AG09319 (cell line): ENCODE results near the gene MAP4.
"Not testable (repeated sequence)": the region's sequence is repeated elsewhere in the genome, so short reads cannot be mapped to it uniquely, and the experiment has no call there.

Experiments
- DNase-seq: peaks from one replicate; pipeline ENCODE4 v3.0.0-alpha.2; 2010; ENCODE audit warnings: low read depth; ENCODE audit errors: extremely low read depth
- TF ChIP-seq, protein P1 (sequence below): IDR thresholded peaks from 2 replicates; pipeline ENCODE4 v1.5.1; 2011; ENCODE audit warnings: low read depth, mild to moderate bottlenecking, inconsistent platforms, low read length, moderate library complexity

The MAP4 gene

DNA sequence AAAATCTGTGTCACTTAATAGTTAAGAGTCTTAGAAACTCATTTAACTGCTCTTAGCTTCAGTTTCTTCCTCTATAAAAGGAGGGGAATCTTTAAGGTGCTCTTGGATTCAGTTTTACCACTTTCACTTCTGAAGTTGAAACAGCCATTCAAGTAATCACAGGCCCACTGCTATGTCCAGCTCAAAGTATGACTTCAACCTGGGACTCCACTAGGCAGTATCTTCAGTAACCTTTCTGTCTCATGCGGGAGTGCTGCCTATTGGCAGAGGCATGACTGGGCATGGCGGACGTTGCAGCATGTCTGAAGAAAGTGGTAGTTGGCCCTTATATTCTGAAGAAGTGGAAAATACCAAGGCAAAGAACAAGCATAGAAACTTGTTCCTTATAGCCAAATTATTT lies 121.0 kb downstream of the MAP4 start:
- no peak for DNase-seq
- TF ChIP-seq, protein P1, sequence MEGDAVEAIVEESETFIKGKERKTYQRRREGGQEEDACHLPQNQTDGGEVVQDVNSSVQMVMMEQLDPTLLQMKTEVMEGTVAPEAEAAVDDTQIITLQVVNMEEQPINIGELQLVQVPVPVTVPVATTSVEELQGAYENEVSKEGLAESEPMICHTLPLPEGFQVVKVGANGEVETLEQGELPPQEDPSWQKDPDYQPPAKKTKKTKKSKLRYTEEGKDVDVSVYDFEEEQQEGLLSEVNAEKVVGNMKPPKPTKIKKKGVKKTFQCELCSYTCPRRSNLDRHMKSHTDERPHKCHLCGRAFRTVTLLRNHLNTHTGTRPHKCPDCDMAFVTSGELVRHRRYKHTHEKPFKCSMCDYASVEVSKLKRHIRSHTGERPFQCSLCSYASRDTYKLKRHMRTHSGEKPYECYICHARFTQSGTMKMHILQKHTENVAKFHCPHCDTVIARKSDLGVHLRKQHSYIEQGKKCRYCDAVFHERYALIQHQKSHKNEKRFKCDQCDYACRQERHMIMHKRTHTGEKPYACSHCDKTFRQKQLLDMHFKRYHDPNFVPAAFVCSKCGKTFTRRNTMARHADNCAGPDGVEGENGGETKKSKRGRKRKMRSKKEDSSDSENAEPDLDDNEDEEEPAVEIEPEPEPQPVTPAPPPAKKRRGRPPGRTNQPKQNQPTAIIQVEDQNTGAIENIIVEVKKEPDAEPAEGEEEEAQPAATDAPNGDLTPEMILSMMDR, result no peak

DNA sequence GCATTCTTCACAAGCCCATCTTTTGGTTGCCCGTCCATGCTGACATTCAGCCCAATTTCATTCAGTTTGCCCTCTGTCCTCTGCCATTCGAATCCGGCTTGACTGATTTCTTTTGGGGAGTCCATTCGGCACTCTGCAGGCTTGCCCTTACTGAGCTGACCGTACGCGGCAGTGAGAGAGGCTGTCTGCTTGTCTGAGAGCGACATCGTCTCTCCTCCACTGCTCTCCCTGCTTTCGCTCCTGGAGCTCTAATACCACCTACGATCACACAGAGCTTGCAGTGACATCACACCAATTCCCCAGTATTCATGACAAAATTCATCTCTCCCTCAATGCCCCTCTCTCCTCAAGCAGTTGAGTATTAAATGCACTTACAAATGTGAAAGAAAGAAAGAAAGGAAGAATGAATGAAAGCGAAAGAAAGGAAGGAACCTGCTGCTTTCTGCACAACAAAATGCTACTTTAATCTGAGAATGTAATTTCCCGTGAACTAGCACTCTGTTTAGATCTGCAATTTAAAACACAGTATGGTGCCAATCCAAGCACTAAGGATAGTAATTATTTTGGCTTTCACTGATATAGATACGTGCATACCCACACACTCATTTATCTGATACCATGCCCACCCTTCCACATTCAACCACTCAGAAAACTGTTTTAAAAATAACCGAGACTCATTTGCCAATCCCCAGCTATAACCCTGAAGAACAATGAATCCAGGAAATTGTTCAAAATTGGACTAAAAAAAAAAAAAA lies 123.8 kb downstream of the MAP4 start:
- DNase-seq, result no peak
- TF ChIP-seq, protein P1, result no peak

DNA sequence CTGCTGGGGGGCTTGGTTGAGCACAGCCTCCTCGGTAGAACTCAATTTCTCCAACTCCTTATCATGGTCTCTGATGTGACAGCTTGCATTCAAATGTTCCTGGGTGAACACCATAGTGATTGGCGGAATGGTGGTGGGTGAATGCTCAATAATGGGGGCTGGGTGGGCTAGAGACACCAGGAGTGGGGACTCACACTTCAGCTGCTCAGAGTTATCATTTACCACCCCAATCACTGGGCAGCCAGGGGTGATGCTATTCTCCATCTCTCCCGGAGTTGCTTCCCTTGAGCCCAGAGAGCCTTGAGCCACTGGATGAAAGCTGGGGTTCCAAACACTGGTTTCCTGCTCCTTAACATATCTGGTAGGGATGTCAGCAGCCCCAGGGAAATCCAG lies 124.6 kb downstream of the MAP4 start:
- no peak for DNase-seq
- TF ChIP-seq, protein P1, result no peak

DNA sequence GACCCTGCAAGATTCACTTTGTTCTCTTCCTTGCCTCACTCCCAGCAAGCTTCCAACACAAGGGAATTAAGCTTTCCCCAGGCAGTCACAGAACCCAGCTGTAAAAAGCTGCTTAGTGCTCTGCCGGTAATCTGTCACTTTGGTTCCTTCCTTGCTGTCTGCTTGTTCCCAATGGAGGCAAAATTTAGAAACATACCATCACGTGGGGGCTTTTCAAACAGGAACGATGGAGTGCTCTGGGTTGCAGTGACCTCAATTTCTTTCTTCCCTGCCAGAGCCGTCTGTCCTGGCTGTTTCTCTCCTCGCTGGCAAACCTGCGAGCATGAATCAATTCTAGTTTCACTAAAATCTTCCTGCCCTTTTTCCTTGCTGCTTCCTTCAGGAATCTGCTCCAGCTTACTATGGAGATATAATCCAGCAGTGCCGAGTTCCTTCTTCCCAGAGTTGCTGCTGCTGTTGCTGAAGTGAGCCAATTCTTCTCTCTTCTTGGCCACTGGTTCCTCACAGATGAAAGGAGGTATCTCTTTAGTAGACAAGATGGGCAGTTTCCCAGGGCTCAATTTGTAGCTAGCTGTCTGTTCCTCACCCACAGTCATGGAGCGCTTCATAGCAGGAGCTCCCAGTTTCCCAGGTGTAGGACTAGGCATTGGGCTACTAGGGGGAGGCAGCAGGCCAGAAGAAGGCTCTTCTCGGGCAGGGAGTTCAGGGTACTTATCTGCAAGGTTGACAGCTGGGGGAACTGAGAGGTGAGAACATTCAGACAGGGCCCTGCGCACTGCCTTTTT lies 125.2 kb downstream of the MAP4 start:
- TF ChIP-seq, protein P1, result no peak
- no peak for DNase-seq

DNA sequence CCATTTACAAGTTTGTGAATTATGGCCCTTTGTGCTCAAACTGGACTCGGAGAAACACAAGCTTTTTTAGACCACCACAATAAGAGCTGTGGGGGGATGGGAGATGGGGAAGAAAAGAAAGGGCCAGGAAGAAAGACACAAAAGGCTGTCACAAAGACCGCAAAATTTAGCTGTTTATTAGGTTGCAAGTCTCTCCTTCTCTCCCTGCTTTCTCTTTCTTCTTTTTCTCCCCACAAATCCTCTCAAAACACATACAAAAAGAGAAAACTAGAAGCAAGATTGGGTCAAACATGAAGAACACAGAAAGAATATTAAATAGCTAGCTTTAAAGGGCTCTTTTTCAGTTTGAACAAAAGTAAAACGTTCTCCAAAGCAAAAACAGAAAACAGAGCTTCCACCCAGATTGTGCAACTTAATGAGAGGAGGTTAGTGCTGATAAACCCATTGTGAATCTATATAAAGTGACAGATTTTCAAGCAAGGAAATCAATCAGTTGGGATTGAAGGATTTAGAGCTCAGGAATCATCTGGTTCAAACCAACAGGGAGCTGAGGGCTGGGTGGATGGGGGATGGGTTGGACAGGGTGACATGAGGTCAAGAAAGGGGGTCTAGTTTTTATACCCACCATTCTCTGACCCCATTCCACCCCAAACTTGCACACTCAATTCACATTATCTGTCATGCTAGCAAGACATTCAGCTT lies 125.9 kb downstream of the MAP4 start:
- TF ChIP-seq, protein P1, result no peak
- DNase-seq, result no peak

DNA sequence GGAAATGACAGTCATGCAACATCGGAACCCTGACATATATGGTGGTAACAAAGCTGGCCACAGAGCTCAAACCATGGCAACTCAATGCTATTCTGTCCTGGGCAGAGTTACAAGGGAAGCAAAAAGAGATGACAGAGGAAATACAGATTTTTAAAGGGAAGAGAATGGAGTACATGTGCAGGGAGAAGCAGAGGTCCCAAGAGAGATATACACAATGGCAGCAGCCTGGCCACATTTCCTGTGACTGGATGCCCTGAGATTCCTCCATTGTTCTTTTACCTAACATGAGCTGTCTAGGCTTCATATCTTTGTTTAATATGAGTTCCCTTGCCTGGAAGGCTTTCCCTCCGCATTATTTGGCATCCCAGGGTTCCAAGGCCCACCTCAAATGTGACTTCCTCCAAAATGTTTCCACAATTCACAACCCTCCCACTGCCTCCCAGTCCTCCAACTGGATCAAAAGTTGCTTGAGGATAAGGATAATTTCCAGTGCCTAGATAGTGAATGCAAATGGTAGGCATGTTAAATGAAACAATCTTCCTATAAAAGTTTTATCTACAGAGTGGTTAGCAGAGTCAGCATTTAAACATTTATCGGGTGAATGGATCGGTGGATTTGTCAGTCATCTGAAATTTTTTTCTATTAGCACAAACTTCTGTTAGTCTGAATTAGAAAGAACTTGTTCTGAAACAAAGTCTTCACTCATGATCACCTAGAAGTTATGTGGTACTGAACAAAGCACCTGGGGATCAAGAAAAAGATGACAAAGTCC lies 127.0 kb downstream of the MAP4 start:
- TF ChIP-seq, protein P1, result no peak
- DNase-seq, result no peak

DNA sequence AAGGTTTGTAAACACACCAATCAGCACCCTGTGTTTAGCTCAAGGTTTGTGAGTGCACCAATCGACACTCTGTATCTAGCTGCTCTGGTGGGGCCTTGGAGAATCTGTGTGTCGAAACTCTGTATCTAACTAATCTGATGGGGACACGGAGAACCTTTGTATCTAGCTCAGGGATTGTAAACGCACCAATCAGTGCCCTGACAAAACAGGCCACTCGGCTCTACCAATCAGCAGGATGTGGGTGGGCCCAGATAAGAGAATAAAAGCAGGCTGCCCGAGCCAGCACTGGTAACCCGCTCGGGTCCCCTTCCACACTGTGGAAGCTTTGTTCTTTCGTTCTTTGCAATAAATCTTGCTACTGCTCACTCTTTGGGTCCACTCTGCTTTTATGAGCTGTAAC lies 128.2 kb downstream of the MAP4 start:
- DNase-seq, result not testable (repeated sequence)
